Astrocyte (in vitro differentiated cells and primary cell): ENCODE data around the gene ZNF586. TPM values are rescaled to one million over a fixed set of nuclear protein-coding genes. Genes with fewer than 3 reads are reported as not detected.
A peak's percentile ranks its signal among the peaks of the same experiment; 100 is the strongest.
"Not testable (repeated sequence)": the region's sequence is repeated elsewhere in the genome, so short reads cannot be mapped to it uniquely, and the experiment has no call there.

Experiments used
- DNase-seq: peaks from one replicate; pipeline ENCODE4 v3.0.0-alpha.2; 2010; ENCODE audit warnings: low read depth
- FAIRE-seq: peaks from 2 replicates; lab custom pipeline; 2011; peaks lifted over from hg19 to GRCh38; lab: Jason Lieb, UNC
- H2AFZ ChIP-seq: 2 replicates; pipeline ENCODE4 v1.6.0; 2012; ENCODE audit warnings: low read depth, low read length, inconsistent platforms
- H3K27ac ChIP-seq: 2 replicates; pipeline ENCODE4 v1.5.1; 2011; ENCODE audit warnings: low read depth, low read length, inconsistent platforms
- H3K27me3 ChIP-seq: 2 replicates; pipeline ENCODE4 v1.6.0; 2011; ENCODE audit warnings: low read length, inconsistent platforms; ENCODE audit not compliant: insufficient read depth
- H3K36me3 ChIP-seq: 2 replicates; pipeline ENCODE4 v1.5.1; 2011; ENCODE audit warnings: low read length, inconsistent platforms; ENCODE audit not compliant: insufficient read depth
- H3K4me1 ChIP-seq: 2 replicates; pipeline ENCODE4 v1.5.1; 2011; ENCODE audit warnings: low read length, inconsistent platforms; ENCODE audit not compliant: insufficient read depth
- H3K4me2 ChIP-seq: 2 replicates; pipeline ENCODE4 v1.6.0; 2012; ENCODE audit warnings: low read length, inconsistent platforms
- H3K4me3 ChIP-seq: 2 replicates; pipeline ENCODE4 v1.5.1; 2011; ENCODE audit warnings: low read depth, mild to moderate bottlenecking, low read length, inconsistent platforms; ENCODE audit not compliant: insufficient read depth
- H3K79me2 ChIP-seq: 2 replicates; pipeline ENCODE4 v1.6.0; 2012; ENCODE audit warnings: mild to moderate bottlenecking, low read length, inconsistent platforms; ENCODE audit not compliant: insufficient read depth
- H3K9ac ChIP-seq: 2 replicates; pipeline ENCODE4 v1.6.0; 2012; ENCODE audit warnings: mild to moderate bottlenecking, low read length, inconsistent platforms
- H3K9me3 ChIP-seq: 2 replicates; pipeline ENCODE4 v1.5.1; 2012; ENCODE audit warnings: low read depth, mild to moderate bottlenecking, low read length, inconsistent platforms; ENCODE audit not compliant: insufficient read depth
- H4K20me1 ChIP-seq: 2 replicates; pipeline ENCODE4 v1.6.0; 2012; ENCODE audit warnings: low read length, inconsistent platforms; ENCODE audit not compliant: insufficient read depth
- H3K27ac Mint-ChIP-seq: one replicate; pipeline ENCODE4 v1.8.0; 2021; ENCODE audit warnings: mild to moderate bottlenecking, mixed read lengths; ENCODE audit not compliant: unreplicated experiment
- H3K27me3 Mint-ChIP-seq: one replicate; pipeline ENCODE4 v1.8.0; 2021; ENCODE audit warnings: low read depth, mixed read lengths; ENCODE audit not compliant: unreplicated experiment
- H3K36me3 Mint-ChIP-seq: one replicate; pipeline ENCODE4 v1.8.0; 2021; ENCODE audit warnings: low read depth, mixed read lengths; ENCODE audit not compliant: unreplicated experiment
- H3K4me1 Mint-ChIP-seq: one replicate; pipeline ENCODE4 v1.8.0; 2021; ENCODE audit warnings: low read depth, mixed read lengths; ENCODE audit not compliant: unreplicated experiment
- H3K4me3 Mint-ChIP-seq: one replicate; pipeline ENCODE4 v1.8.0; 2021; ENCODE audit warnings: mild to moderate bottlenecking, moderate library complexity, mixed read lengths; ENCODE audit not compliant: unreplicated experiment
- H3K9me3 Mint-ChIP-seq: one replicate; pipeline ENCODE4 v1.8.0; 2021; ENCODE audit warnings: mild to moderate bottlenecking, mixed read lengths; ENCODE audit not compliant: unreplicated experiment
- EZH2 ChIP-seq: IDR thresholded peaks from 2 replicates; pipeline ENCODE4 v1.6.1; 2012; ENCODE audit warnings: mild to moderate bottlenecking, low read length, inconsistent platforms; ENCODE audit not compliant: insufficient read depth
- total RNA-seq: library from RNA; stranded (reverse); gene quantifications from 2 replicates; pipeline ENCODE4 v1.2.1, GENCODE V29; 2021
- TF ChIP-seq, protein P1 (sequence below): IDR thresholded peaks from 2 replicates; pipeline ENCODE4 v1.5.1; 2011; ENCODE audit warnings: low read depth, mild to moderate bottlenecking, inconsistent platforms, low read length, moderate library complexity; ENCODE audit not compliant: insufficient read depth

ZNF586 gene
- total RNA-seq, 1 donor from 2014 or later, result 11.5 TPM

DNA sequence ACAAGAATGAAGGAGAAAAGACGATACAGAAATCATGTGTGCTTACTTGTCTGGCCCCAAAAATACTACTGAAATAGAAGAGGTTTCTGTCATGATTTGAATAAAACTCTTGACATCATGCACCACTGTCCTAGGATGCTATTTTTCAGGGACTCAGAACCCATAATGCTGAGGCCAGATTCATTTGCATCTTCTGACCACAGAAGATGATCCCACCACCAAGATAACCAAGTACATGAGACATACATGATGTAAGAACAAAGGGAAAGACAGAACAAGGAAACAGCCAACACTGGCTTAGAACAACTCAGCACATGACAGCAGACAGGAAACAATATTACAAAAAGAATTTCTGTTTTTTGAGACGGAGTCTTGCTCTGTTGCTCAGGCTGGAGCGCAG lies 42.8 kb downstream of the ZNF586 start:
- DNase-seq (no peak), FAIRE-seq (no peak)
- Histone ChIP-seq H3K4me3 (no peak overlapping the region), H4K20me1 (no peaks in the 10 kb centered on the region), H3K9me3 (peaks cover 3% of the 10 kb centered on the region), H3K4me2 (no peak overlapping the region), H2AFZ (no peak overlapping the region), H3K27ac (no peak overlapping the region), H3K9ac (no peak overlapping the region), H3K27me3 (no peaks in the 10 kb centered on the region), H3K36me3 (peaks cover 12% of the 10 kb centered on the region), H3K4me1 (peaks cover 3% of the 10 kb centered on the region), H3K79me2 (peaks cover 17% of the 10 kb centered on the region)
- no peak for TF ChIP-seq EZH2
- TF ChIP-seq, protein P1, sequence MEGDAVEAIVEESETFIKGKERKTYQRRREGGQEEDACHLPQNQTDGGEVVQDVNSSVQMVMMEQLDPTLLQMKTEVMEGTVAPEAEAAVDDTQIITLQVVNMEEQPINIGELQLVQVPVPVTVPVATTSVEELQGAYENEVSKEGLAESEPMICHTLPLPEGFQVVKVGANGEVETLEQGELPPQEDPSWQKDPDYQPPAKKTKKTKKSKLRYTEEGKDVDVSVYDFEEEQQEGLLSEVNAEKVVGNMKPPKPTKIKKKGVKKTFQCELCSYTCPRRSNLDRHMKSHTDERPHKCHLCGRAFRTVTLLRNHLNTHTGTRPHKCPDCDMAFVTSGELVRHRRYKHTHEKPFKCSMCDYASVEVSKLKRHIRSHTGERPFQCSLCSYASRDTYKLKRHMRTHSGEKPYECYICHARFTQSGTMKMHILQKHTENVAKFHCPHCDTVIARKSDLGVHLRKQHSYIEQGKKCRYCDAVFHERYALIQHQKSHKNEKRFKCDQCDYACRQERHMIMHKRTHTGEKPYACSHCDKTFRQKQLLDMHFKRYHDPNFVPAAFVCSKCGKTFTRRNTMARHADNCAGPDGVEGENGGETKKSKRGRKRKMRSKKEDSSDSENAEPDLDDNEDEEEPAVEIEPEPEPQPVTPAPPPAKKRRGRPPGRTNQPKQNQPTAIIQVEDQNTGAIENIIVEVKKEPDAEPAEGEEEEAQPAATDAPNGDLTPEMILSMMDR, result no peak
- Mint-ChIP-seq H3K27me3 (no peaks in the 10 kb centered on the region), H3K9me3 (no peaks in the 10 kb centered on the region), H3K4me1 (peaks cover 15% of the 10 kb centered on the region), H3K36me3 (peaks cover 19% of the 10 kb centered on the region), H3K27ac (no peak overlapping the region), H3K4me3 (no peak overlapping the region)

DNA sequence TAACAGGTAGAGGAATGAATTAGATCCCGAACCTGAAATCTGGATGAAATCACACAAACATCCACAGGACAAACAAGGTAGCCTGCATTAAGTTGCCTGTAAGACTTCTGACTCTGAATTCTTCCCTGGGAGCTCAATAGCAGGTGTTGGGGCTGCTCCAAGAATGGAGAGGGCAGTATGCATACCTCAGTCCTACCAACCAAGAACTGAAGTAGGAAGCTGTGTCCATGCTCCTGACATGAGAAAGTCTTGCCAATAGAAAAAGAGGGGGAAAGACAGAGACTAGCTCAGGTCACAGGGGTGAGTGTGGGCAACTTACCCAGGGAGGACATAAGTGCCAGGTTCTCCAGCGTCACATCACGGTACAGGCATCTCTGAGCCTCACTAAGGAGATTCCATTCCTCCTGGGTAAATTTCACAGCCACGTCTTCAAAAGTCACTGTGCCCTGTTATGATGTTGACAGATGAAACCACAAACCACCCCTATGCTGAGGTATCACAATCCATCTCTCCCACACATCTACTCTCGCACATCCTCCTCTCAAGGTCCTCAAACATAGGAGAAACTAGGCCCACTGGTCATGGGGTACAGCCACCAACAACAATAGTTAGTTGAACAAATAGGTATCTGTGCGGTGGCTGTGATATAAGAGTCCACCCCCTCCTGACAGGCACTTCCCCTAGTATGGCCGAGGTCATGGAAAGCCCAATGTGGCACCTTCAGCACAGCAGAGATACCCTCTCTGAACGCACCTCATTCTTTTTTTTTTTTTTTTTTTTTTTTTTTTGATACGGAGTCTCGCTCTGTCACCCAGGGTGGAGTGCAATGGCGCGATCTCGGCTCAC lies 43.7 kb downstream of the ZNF586 start:
- Histone ChIP-seq H3K79me2 (peaks cover 17% of the 10 kb centered on the region), H3K4me2 (peak overlapping the region; percentile 87)
- DNase-seq, H3K27ac ChIP-seq, H4K20me1 ChIP-seq, H3K27me3 Mint-ChIP-seq, FAIRE-seq, H3K36me3 ChIP-seq, H3K27me3 ChIP-seq, H3K4me1 ChIP-seq, H3K4me3 ChIP-seq, H3K27ac Mint-ChIP-seq, H3K9me3 Mint-ChIP-seq, H3K9me3 ChIP-seq, H3K9ac ChIP-seq, H2AFZ ChIP-seq: not testable (repeated sequence)
- peaks cover 12% of the 10 kb centered on the region for H3K36me3 Mint-ChIP-seq
- peaks cover 15% of the 10 kb centered on the region for H3K4me1 Mint-ChIP-seq
- H3K4me3 Mint-ChIP-seq, result peak overlapping the region; percentile 97

DNA sequence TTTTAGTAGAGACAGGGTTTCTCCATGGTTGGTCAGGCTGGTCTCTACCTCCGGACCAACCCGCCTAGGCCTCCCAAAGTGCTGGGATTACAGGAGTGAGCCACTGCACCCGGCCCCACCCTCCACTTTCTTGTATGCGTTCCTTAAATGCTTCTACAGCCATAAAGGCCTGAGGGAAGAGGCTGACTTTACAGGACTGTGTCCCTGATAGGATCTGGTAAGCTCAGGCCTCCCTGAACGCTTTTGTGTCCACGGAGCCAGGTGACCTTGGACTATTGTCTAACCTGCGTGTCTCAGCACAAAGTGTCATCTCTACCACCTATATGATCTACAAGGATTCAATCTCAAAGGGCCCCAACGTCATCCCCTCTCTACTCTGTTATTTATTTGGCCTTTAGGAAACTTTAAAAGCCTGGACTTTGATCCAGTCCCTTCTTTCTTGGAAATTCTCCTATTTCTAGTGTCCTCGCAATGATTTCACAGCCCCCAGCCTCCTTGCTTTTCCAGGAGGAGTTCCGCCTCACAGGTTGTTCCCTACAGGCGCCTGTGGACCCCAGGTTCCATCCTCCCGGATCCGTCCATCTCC lies 44.5 kb downstream of the ZNF586 start:
- Histone ChIP-seq H3K9ac (peak overlapping the region; percentile 89), H3K36me3 (peaks cover 6% of the 10 kb centered on the region), H3K4me3 (peak overlapping the region; percentile 85), H3K4me1 (peaks cover 3% of the 10 kb centered on the region), H3K27me3 (no peaks in the 10 kb centered on the region), H3K4me2 (peak overlapping the region; percentile 87), H4K20me1 (no peaks in the 10 kb centered on the region), H3K27ac (peak overlapping the region; percentile 64), H2AFZ (peak overlapping the region; percentile 76), H3K9me3 (no peaks in the 10 kb centered on the region), H3K79me2 (peaks cover 17% of the 10 kb centered on the region)
- Mint-ChIP-seq H3K36me3 (peaks cover 8% of the 10 kb centered on the region), H3K4me1 (peaks cover 15% of the 10 kb centered on the region), H3K4me3 (peak overlapping the region; percentile 97), H3K9me3 (no peaks in the 10 kb centered on the region), H3K27ac (peak overlapping the region; percentile 89), H3K27me3 (no peaks in the 10 kb centered on the region)
- FAIRE-seq (no peak), DNase-seq (no peak)
- no peak for TF ChIP-seq EZH2
- TF ChIP-seq, protein P1, result no peak
